GM19351 (cell line): ENCODE measurements around the gene TAF3.

Source experiments
- ATAC-seq: cut with Tn5 transposase; IDR thresholded peaks from one replicate; pipeline ENCODE4 v1.9.1; 2021; ENCODE audit warnings: mild to moderate bottlenecking, moderate library complexity; ENCODE audit not compliant: unreplicated experiment

TAF3 gene

DNA sequence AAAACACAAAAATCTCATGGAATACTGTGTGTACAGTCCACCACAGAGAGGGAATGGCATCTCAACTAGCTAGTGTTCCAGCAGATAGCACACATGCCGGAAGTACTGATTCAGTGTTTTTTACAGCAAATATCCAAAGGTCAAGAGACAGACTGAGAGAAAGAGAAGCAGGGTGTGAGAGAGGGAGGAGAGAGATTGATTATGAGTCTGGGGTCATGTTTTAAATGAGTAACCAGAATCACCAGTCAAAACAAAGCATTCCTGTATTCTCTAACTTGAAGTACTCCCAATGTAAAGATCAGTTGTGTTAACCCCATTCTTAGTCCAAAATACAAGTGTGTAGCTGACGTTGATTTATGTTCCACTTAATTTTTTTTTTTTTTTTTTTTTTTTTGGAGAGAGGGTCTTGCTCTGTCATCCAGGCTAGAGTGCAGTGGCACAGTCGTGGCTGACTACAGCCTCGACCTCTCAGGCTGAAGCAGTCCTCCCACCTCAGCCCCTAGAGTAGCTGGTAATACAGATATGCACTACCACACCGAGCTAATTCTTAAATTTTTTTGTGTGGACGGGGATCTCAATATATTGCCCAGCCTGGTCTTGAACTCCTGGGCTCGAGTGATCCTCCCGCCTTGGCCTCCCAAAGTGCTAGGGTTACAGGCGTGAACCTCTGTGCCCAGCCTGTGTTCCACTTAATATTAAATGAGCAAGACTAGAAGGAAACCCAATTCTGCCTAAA, 114.2 kb downstream of the TAF3 start:
- ATAC-seq = no peak

GRCh38 chr10:7933262-7933661, 115.0 kb downstream of the TAF3 start:
- no peak for ATAC-seq

DNA sequence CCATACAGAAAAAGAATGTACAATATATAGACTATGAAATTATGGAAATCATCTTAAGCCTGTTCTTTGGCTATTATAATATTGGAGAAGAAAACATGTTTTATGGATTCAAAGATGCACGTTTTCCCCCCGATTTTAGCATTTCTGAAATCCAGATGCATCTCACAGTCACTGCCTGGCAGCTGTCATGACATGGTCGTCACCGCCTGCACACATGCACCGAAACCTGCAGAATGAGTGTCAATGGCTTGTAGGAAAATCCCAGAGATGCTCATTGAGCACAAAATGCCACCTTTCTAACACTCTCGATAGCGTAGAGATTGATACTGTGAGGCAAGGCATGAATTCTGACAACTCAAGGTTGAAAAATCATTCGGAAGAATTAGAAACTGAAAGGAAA, 115.5 kb downstream of the TAF3 start:
- no peak for ATAC-seq

- ATAC-seq = no peak
Observed at GRCh38 chr10:7937315-7937945, 119.1 kb downstream of the TAF3 start.

- no peak for ATAC-seq
Observed at GRCh38 chr10:7941576-7941975, 123.3 kb downstream of the TAF3 start.

DNA sequence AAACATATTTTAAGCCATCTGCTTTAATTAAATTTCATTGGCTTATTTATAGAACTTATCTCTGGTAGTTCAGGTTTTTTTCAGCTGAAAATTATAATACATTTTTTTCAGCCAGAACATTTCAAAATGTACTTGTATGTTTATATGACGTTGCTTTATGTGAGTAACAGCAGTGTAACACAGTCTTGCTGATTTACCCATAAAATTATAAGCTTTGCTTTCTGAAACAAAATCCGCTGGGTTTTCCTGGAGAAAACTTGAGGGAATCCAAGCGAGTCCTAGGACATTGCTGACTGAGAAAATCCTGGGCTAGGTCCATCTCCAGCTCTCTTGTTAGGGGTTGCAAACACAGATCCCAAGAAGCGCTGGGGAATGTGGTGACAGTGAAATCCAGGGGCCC, 124.0 kb downstream of the TAF3 start:
- ATAC-seq = no peak

DNA sequence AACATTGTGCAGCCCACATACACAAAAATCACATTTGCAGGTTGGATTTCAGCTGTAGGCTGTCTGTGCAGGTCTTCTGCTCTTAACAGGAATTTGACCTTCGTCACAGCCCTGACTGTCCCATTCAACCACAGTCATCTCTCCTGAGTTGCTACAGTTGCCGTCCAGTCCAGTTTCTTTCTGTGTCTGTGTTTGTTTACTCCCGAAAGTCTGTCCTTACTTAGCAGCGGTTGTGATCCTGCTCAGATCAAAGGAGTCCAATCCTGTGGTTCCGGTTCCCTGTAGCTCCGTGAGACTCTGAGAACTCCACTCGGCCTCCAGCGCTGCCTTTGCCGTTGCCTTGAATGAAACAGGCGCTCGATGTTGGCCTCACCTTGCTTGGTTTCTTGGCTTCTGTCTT, 124.6 kb downstream of the TAF3 start:
- ATAC-seq = no peak

DNA sequence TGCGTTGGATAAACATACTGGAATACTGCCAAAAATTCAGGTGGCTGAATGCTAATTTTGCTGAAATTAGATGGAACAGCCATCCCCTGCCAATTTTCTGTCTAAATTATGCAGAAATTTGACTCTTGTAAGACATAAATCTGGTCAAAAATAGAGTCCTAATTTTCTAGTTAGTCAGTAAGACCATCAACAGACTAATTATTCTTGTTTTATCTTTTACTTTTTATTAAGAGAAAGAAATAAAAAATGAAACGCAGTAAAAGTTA, 125.8 kb downstream of the TAF3 start:
- ATAC-seq = no peak

DNA sequence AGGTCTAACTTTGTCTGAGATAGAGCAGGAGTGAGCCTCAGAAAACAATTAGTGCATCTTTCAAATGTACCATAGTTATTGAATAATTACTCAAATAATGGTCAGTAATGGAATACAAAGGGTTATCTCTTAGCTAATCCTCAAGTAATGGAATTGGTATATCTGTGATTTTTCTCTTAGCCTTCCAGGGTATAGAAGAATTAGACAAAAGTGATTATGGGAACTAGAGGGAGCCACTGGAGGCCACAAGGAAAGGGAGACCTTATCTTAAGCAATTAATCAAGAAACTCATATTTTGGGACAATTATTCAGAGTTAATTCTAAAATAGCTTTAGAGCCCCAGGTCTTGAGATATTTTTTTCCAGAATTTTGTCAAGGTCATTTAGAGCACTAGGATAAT, 126.2 kb downstream of the TAF3 start:
- no peak for ATAC-seq

GRCh38 chr10:7945034-7945433, 126.7 kb downstream of the TAF3 start:
- no peak for ATAC-seq

DNA sequence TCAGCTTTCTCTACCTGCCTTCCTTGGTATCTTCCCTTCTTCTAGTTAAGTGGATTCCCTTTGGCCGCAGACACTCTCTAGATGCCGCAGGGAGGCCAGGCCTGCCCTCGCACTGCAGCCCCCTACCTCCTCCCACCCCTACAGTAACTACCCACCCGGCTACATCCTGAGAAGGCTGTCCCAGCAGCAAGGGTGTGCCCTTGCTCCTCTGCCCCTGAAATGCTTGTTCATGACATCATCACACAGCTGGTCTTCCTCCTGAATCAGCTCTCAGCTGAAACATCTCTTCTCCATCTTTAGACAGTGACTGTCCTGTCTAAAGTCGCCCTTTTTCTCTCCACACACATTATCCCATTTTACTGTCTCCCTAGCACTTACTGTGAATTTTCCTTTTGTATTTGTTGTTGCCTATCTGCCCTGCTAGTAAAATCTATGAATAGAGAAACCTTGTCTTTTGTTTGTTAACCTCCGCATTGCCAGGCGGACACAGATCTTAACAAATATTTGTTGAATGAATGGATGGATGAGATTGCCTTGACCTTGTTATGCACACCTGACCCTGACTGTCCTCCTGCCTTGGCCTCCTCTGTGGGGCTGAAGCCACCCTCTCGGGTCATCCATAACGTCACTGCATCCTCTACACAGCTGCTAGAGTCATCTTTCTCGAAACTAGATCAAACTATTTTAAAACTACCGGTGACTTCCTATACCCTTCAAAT, 127.3 kb downstream of the TAF3 start:
- no peak for ATAC-seq

DNA sequence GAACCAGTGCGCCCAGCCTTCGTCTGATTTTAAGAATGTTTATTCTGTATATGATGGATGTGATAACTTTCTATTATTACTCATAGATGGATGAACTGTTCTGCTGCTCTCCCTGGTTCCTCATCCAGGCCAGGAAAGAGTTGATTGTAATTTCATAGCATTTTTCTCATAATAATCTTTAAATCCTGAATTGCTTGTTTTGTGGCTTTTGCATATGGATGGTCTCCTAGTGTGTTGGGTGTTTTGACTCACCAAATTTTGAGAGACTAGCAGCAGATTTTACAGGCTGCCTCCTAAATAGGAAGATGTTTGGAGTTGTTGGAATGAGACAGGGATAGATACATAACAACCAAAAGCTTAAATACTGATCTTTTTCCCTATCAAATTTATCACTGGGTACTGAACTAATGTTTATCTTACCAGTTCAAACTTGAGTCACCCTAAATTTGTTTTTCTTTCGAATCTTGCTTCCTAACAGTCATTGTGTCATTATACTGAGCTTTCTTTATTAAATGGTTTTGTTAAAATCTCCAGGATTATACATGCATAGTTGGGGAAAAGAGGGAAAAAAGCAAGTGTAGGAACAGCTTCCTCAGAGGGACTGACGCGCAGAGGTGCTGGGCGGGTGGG, 130.2 kb downstream of the TAF3 start:
- ATAC-seq = no peak

- no peak for ATAC-seq
Observed at GRCh38 chr10:7950981-7951847, 132.9 kb downstream of the TAF3 start.

DNA sequence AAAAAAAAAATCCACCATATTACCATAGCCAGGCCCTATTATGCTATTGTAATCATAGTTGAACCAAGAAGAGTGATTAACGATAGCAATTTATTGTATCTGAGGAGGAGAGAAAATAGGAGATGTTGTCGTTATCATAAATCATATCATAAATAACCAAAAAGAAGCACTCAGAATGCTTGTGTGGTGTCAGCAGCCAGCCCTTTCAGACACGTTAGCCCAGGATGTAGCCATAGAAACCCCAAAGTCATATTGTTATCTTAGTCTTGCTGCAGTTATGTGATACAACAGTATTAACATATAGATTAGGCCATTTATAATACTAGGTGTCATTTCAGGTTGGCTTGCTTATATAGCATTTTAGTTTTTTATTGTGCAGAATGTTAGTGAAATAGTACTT, 134.0 kb downstream of the TAF3 start:
- no peak for ATAC-seq

- no peak for ATAC-seq
Observed at GRCh38 chr10:7953447-7953846, 135.1 kb downstream of the TAF3 start.

- no peak for ATAC-seq
Observed at GRCh38 chr10:7955446-7955845, 137.1 kb downstream of the TAF3 start.

- ATAC-seq = peak; percentile 97
Observed at GRCh38 chr10:7956508-7956907, 138.2 kb downstream of the TAF3 start.

DNA sequence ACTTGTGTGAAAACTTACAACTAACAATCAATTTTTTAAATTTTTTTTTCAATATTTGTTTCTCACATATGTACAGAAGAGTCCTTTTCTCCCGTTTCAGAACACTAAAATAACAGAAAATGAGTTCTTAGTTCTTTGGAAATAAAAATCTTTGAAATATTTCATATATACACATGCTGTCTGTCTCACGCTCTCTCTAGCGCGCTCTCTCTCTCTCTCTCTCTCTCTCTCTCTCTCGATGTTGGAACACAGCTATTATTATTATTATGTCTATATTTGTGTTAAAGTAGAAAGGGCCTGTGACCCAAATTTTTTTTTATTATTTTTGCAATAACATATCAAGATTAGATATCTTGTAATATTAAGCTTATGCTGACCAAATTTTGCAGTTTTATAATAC, 139.3 kb downstream of the TAF3 start:
- ATAC-seq = no peak

DNA sequence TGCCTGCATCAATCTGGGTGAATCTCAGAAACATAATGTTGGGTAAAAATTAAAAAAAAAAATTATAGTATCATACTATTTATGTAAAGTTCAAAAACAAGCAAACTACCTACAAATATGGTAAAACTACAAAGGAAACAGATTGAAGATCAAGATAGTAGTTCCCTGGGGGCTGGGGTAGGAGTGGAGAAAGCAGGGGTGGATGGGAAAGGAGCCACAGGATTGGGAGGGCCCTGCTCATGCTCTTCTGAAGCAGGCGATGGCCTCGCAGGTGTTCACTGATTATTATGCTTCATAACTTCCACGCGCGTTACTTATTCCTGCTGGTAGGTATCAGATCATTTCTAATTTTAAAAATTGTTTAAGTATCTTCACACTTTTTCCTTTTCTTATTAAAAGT, 140.1 kb downstream of the TAF3 start:
- ATAC-seq = no peak

DNA sequence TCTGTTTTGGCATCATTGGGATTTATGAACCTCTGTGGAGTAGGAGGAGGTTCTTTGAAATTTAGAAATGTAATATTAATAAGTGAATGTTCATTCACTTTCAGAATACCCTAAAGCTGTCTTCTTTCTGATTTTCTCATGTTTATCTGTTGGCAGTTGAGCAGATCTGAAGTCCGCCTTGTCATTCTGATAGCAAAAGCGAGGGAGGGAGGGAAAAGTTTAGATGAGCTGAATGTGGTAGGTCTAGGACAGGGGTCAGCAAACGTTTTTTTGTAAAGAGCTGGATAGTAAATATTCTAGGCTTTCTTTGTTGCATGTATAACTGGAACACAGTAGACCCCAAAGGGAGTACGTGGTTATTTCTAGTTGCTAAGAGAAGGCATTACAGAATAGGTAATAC, 141.8 kb downstream of the TAF3 start:
- no peak for ATAC-seq

- no peak for ATAC-seq
Observed at GRCh38 chr10:7962592-7962991, 144.3 kb downstream of the TAF3 start.
